ENCODE results near the gene SMPDL3B. TPM values are rescaled to one million over a fixed set of nuclear protein-coding genes. Genes with fewer than 3 reads are reported as not detected.

Gene SMPDL3B
- total RNA-seq, 2 experiments from 2014 or later = 0.64 to 0.99 TPM

DNA sequence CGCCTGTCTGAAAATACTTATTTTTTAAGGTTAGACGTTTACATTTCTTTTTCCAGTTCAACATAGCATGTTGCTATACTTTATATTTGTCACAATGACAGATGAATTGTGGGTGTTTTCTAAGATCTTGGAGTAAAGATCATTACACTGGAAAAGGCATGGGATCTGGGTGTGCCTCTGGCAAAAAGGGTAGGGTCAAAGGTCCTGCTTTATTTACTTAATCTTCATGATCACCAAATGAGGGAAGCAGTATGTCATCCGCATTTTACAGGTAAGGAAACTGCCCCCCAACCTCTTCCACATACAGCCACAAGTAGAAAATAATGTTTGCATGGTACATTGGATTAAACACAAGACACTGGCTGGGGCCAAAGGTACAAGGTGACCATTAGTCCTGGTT lies 12.5 kb upstream of the SMPDL3B start:
- DNase-seq = no peak
- no peak for ATAC-seq (ENCODE audit: low read depth)
- no peak overlapping the region for H3K27ac Mint-ChIP-seq
- H3K9me3 Mint-ChIP-seq = no peaks in the 10 kb centered on the region
- peaks cover 25% of the 10 kb centered on the region for H3K27me3 Mint-ChIP-seq
- no peaks in the 10 kb centered on the region for H3K36me3 Mint-ChIP-seq
- no peak overlapping the region for H3K4me3 Mint-ChIP-seq
- no peaks in the 10 kb centered on the region for H3K4me1 Mint-ChIP-seq
- POLR2A ChIA-PET = interaction anchor here (0.6 kb wide), 1 partner anchor 815 kb away, joined by 3 read pairs; the partner anchor contains the start of gene YTHDF2

DNA sequence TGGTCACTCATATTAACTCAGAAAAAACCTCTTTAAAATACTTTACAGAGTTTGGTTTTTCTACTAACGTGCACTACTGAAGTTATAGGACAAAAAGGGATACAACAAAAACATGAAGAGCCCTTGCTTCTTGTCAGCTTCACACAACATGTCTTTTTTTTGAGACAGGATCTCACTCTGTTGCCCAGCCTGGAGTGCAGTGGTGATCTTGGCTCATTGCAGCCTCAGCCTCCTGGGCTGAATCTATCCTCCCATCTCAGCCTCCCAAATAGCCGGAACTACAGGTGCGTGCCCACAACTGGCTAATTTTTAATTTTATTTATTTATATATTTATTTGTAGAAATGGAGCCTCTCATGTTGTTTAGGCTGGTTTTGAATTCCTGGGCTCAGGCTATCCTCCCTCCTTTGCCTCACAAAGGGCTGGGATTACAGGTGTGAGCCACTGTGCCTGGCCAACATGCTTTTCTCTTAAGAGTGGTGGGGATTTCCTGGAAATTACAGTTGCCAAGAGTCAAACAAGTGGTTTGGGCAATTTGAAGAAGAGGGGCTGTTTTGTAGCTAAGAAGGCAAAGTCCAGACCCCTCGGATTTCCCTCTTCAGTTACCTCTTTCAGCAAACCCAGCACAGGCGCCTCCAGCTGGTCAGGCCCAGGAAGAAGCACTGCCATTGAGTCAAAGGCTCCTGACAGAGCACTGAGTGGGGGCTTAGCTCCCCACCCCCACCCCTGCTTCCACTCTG lies 6.4 kb upstream of the SMPDL3B start:
- POLR2A ChIA-PET = no interaction called here
- Mint-ChIP-seq H3K27ac (no peak overlapping the region), H3K36me3 (peaks cover 3% of the 10 kb centered on the region), H3K4me3 (no peak overlapping the region), H3K9me3 (no peaks in the 10 kb centered on the region), H3K27me3 (peaks cover 8% of the 10 kb centered on the region), H3K4me1 (peaks cover 22% of the 10 kb centered on the region)
- DNase-seq = no peak
- no peak for ATAC-seq (ENCODE audit: low read depth)

GRCh38 chr1:27931184-27931583 lies 3.6 kb upstream of the SMPDL3B start:
- ATAC-seq (ENCODE audit: low read depth) (peak; percentile 73), DNase-seq (no peak)
- Mint-ChIP-seq H3K27me3 (peaks cover 14% of the 10 kb centered on the region), H3K36me3 (peaks cover 3% of the 10 kb centered on the region), H3K4me3 (peak overlapping the region; percentile 66), H3K27ac (peak overlapping the region; percentile 4), H3K9me3 (no peaks in the 10 kb centered on the region), H3K4me1 (peaks cover 34% of the 10 kb centered on the region)
- POLR2A ChIA-PET = interaction anchor here (1.1 kb wide), 1 partner anchor 157 kb away, joined by 3 read pairs; the partner anchor contains the start of gene EYA3

- Mint-ChIP-seq H3K4me3 (peak overlapping the region; percentile 66), H3K27me3 (peaks cover 15% of the 10 kb centered on the region), H3K9me3 (no peaks in the 10 kb centered on the region), H3K4me1 (peaks cover 34% of the 10 kb centered on the region), H3K27ac (no peak overlapping the region), H3K36me3 (peaks cover 3% of the 10 kb centered on the region)
- DNase-seq = no peak
- POLR2A ChIA-PET = interaction anchor here (0.7 kb wide), 1 partner anchor 76 kb away, joined by 3 read pairs; no protein-coding TSS in a partner anchor
- ATAC-seq (ENCODE audit: low read depth) = peak; percentile 49
Observed at GRCh38 chr1:27931759-27932158, 3.0 kb upstream of the SMPDL3B start.

DNA sequence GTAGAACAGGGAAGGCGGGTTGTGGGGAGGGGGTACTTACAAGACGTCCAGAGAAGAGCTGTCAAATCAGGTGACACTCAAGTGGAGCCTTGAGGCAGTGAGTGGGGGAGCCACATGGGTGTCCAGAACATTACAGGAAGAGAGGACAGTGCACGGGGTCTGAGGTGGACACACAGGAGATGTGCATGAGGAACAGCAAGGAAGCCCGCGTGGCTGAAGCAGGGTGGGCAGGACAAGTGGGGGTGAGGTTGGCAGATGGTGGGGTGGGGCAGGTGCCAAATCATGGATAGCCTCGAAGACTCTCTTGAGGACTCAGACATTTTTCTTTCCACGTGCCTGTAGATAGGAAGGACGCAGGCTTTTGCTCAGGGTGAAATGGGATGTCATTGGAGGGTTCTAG lies 921 bp downstream of the SMPDL3B start:
- H3K9me3 Mint-ChIP-seq = no peaks in the 10 kb centered on the region
- H3K4me1 Mint-ChIP-seq = peaks cover 46% of the 10 kb centered on the region
- H3K27me3 Mint-ChIP-seq = peaks cover 15% of the 10 kb centered on the region
- ATAC-seq (ENCODE audit: low read depth) (no peak), DNase-seq (no peak)
- peak overlapping the region; percentile 59 for H3K4me3 Mint-ChIP-seq
- no peak overlapping the region for H3K27ac Mint-ChIP-seq
- H3K36me3 Mint-ChIP-seq = peaks cover 3% of the 10 kb centered on the region
- POLR2A ChIA-PET = interaction anchor here (0.7 kb wide), 1 partner anchor 26 kb away, joined by 3 read pairs; no protein-coding TSS in a partner anchor

- POLR2A ChIA-PET = no interaction called here
- H3K4me1 Mint-ChIP-seq = peaks cover 42% of the 10 kb centered on the region
Observed at GRCh38 chr1:27936370-27936769, 1.6 kb downstream of the SMPDL3B start.

DNA sequence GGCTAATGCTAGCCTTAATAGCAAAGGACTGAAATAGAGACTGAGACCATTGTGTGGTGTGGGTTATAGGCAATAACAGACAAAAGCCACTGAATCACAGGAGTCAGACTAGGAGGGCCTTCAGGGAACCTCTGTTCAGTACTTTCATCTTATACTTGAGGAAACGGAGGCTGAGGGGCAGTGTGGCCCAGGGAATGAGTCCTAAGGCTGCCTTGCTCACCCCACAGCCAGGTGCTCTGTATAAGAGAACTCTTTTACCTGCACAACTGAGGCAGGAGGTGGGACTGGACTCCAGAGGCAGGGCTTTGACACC lies 2.7 kb downstream of the SMPDL3B start:
- ATAC-seq (ENCODE audit: low read depth) (no peak), DNase-seq (no peak)
- H3K9me3 Mint-ChIP-seq = no peaks in the 10 kb centered on the region
- H3K4me1 Mint-ChIP-seq = peaks cover 32% of the 10 kb centered on the region
- H3K27me3 Mint-ChIP-seq = peaks cover 15% of the 10 kb centered on the region
- POLR2A ChIA-PET = interaction anchor here (1.1 kb wide), 1 partner anchor 22 kb away, joined by 6 read pairs; the partner anchor contains the start of gene XKR8
- no peak overlapping the region for H3K27ac Mint-ChIP-seq
- no peak overlapping the region for H3K4me3 Mint-ChIP-seq
- peaks cover 2% of the 10 kb centered on the region for H3K36me3 Mint-ChIP-seq

More at GRCh38 chr1:27936370-27936769, 1.6 kb downstream of the SMPDL3B start:
- no peaks in the 10 kb centered on the region for H3K9me3 Mint-ChIP-seq
- peaks cover 3% of the 10 kb centered on the region for H3K36me3 Mint-ChIP-seq
- no peak for ATAC-seq (ENCODE audit: low read depth)
- H3K4me3 Mint-ChIP-seq = no peak overlapping the region
- H3K27ac Mint-ChIP-seq = no peak overlapping the region
- H3K27me3 Mint-ChIP-seq = peaks cover 15% of the 10 kb centered on the region
- DNase-seq = no peak

DNA sequence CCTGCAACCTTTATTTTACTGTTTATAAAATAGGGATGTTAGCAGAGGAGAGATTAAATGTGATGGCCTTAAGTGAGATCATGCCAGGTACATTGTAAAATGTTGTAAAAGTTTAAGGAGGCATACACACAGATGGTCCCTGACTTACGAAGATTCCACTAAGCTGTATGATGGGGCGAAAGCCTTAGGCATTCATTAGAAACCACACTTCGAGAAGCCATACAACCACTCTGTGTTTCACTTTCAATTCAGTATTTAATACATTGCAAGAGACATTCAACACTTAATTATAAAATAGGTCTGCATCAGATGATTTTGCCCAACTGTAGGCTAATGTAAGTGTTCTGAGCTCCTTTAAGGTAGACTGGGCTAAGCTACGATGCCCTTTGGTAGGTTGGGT lies 3.7 kb downstream of the SMPDL3B start:
- H3K27ac Mint-ChIP-seq = no peak overlapping the region
- no peaks in the 10 kb centered on the region for H3K36me3 Mint-ChIP-seq
- no peak for ATAC-seq (ENCODE audit: low read depth)
- no peak for DNase-seq
- peaks cover 36% of the 10 kb centered on the region for H3K4me1 Mint-ChIP-seq
- peaks cover 15% of the 10 kb centered on the region for H3K27me3 Mint-ChIP-seq
- H3K9me3 Mint-ChIP-seq = no peaks in the 10 kb centered on the region
- POLR2A ChIA-PET = interaction anchor here (0.6 to 1.1 kb wide), 2 partner anchors 21 to 43 kb away, joined by 3 to 6 read pairs; partner anchors contain the start of gene XKR8
- no peak overlapping the region for H3K4me3 Mint-ChIP-seq

GRCh38 chr1:27940297-27940696 lies 5.5 kb downstream of the SMPDL3B start:
- peaks cover 36% of the 10 kb centered on the region for H3K4me1 Mint-ChIP-seq
- no peak overlapping the region for H3K4me3 Mint-ChIP-seq
- H3K27ac Mint-ChIP-seq = peak overlapping the region; percentile 75

GRCh38 chr1:27940870-27941560 lies 6.2 kb downstream of the SMPDL3B start:
- peak overlapping the region; percentile 49 for H3K27ac Mint-ChIP-seq
- ATAC-seq (ENCODE audit: low read depth) = no peak
- POLR2A ChIA-PET = interaction anchor here (0.6 to 1.5 kb wide), 4 partner anchors 12 to 292 kb away, joined by 3 to 5 read pairs (median 3); partner anchors contain the start of genes EYA3 and XKR8

More at GRCh38 chr1:27940297-27940696, 5.5 kb downstream of the SMPDL3B start:
- POLR2A ChIA-PET = interaction anchor here (1.1 to 1.5 kb wide), 3 partner anchors 13 to 148 kb away, joined by 3 to 5 read pairs (median 3); partner anchors contain the start of genes EYA3 and XKR8
- Mint-ChIP-seq H3K9me3 (no peaks in the 10 kb centered on the region), H3K27me3 (peaks cover 9% of the 10 kb centered on the region), H3K36me3 (no peaks in the 10 kb centered on the region)
- ATAC-seq (ENCODE audit: low read depth) (peak; percentile 75), DNase-seq (peak; percentile 65)

DNA sequence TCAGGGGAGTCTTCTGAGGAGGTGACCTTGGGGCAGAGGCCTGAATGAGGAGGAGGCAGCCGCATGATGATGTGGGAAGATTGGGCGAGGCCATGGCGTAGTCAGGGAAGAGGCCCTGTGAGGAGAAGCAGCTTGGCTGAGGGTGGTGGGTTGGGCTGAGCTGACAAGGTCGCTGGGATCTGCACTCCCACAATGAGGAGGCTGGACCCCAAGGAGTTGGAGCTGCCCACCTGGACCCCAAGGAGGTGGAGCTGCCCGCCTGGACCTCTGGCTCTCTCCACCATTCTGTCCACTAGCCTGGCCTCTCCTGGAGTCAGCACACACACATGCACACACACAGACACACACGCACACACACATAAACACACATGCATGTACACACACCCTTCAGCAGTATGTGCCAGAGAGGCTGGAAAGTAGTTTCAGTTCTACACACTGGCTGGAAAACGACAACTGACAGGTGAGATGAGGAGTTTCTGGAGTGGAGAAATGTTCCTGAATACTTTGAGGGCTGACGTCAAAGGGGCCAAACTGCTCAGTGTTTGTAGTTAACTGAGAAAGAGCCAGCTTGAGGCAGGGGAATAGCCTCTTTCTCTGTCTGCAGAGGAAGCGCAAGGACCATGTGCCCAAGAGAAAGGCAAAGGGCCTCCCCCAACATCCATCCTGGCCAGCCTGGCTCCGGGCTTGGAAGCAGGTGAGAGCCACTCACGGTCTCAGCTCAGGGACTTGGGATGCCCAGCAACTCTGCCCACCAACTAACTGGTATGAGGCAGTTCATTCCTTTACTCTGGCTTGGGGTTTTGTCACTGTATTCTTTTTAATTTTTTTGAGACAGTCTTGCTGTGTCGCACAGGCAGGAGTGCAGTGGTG lies 7.1 kb downstream of the SMPDL3B start:
- DNase-seq (no peak), ATAC-seq (ENCODE audit: low read depth) (no peak)
- POLR2A ChIA-PET = interaction anchor here (0.6 kb wide), 1 partner anchor 293 kb away, joined by 3 read pairs; no protein-coding TSS in a partner anchor
- Mint-ChIP-seq H3K9me3 (no peaks in the 10 kb centered on the region), H3K27me3 (peaks cover 3% of the 10 kb centered on the region), H3K36me3 (no peaks in the 10 kb centered on the region), H3K4me1 (peaks cover 31% of the 10 kb centered on the region), H3K4me3 (no peak overlapping the region), H3K27ac (no peak overlapping the region)

More at GRCh38 chr1:27940870-27941560, 6.2 kb downstream of the SMPDL3B start:
- H3K36me3 Mint-ChIP-seq = no peaks in the 10 kb centered on the region
- H3K4me3 Mint-ChIP-seq = no peak overlapping the region
- no peaks in the 10 kb centered on the region for H3K9me3 Mint-ChIP-seq
- no peak for DNase-seq
- H3K27me3 Mint-ChIP-seq = peaks cover 2% of the 10 kb centered on the region
- H3K4me1 Mint-ChIP-seq = peaks cover 31% of the 10 kb centered on the region

DNA sequence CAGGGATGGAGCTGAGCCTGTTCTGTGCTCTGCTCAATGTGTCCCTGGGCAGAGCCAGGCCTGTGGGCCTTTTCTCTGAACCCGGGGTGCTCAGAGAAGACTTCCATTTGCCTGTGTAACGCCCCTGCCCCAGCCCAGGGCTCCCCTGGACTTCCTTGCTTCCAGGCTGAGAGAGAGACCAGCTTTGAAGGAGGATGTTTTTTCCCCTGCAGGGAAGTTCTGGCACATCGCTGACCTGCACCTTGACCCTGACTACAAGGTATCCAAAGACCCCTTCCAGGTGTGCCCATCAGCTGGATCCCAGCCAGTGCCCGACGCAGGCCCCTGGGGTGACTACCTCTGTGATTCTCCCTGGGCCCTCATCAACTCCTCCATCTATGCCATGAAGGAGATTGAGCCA lies 10.2 kb downstream of the SMPDL3B start:
- Mint-ChIP-seq H3K27me3 (peaks cover 3% of the 10 kb centered on the region), H3K36me3 (no peaks in the 10 kb centered on the region), H3K4me3 (no peak overlapping the region), H3K4me1 (peaks cover 22% of the 10 kb centered on the region), H3K27ac (no peak overlapping the region), H3K9me3 (no peaks in the 10 kb centered on the region)
- POLR2A ChIA-PET = interaction anchor here (1.5 to 1.9 kb wide), 2 partner anchors 8 to 14 kb away, joined by 6 to 7 read pairs; partner anchors contain the start of gene XKR8
- ATAC-seq (ENCODE audit: low read depth) (no peak), DNase-seq (no peak)

DNA sequence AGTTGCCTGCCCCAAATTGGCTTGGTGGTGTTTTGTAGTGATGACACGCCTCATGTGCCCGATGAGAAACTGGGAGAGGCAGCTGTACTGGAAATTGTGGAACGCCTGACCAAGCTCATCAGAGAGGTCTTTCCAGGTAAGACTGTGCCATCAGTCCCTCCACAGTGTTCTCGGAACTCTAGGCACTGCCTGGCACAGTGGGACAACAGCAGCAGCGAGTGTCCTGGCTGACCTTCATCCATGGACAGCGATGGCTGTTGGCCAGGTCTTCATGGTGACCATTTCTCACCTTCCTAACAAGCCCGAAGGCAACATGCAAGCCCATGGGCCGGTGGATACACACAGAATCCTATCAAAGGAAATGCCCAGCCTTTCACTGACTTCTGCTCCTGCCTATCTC lies 14.2 kb downstream of the SMPDL3B start:
- ATAC-seq (ENCODE audit: low read depth) = no peak
- DNase-seq = no peak
- no peaks in the 10 kb centered on the region for H3K9me3 Mint-ChIP-seq
- no peak overlapping the region for H3K4me3 Mint-ChIP-seq
- H3K27ac Mint-ChIP-seq = no peak overlapping the region
- no peaks in the 10 kb centered on the region for H3K36me3 Mint-ChIP-seq
- peaks cover 4% of the 10 kb centered on the region for H3K4me1 Mint-ChIP-seq
- H3K27me3 Mint-ChIP-seq = peaks cover 11% of the 10 kb centered on the region
- POLR2A ChIA-PET = no interaction called here

Data from activated naive CD8-positive, alpha-beta T cell treated with anti-CD3 and anti-CD28 coated beads, Interleukin-2, amount 10 ng/mL, durations not matched to agents 7 days and 5 days (primary cell).